OCI-LY1 (cell line): ENCODE results near the gene SEMA5A.

ENCODE experiments used
- H2AFZ ChIP-seq: fragments of 200-600 bp; sonication (generic), shearing (Covaris generic); 2 replicates; pipeline ENCODE4 v1.6.0; 2014; ENCODE audit warnings: antibody characterized with exemption, mild to moderate bottlenecking, low read length
- H3F3A ChIP-seq: fragments of 200-600 bp; sonication (generic), shearing (Covaris generic); 2 replicates; pipeline ENCODE4 v1.6.0; 2014; ENCODE audit warnings: mild to moderate bottlenecking, antibody characterized with exemption, low read length, moderate library complexity; ENCODE audit not compliant: insufficient read depth
- H3K27ac ChIP-seq: fragments of 200-600 bp; sonication (generic); 2 replicates; pipeline ENCODE4 v1.5.1; 2014; ENCODE audit warnings: low read length, mixed run types, mild to moderate bottlenecking, low read depth; ENCODE audit not compliant: poor library complexity, severe bottlenecking
- H3K27me3 ChIP-seq: fragments of 200-600 bp; sonication (generic); 2 replicates; pipeline ENCODE4 v1.6.0; 2014; ENCODE audit warnings: antibody characterized with exemption, mild to moderate bottlenecking, low read length, moderate library complexity; ENCODE audit not compliant: insufficient read depth
- H3K36me3 ChIP-seq: fragments of 200-600 bp; sonication (generic); 2 replicates; pipeline ENCODE4 v1.6.1; 2014; ENCODE audit warnings: mild to moderate bottlenecking, antibody characterized with exemption, low read length, moderate library complexity, mixed read lengths; ENCODE audit not compliant: insufficient read depth
- H3K4me1 ChIP-seq: fragments of 200-600 bp; sonication (generic); 2 replicates; pipeline ENCODE4 v1.5.1; 2014; ENCODE audit warnings: mild to moderate bottlenecking, low read length, moderate library complexity; ENCODE audit not compliant: insufficient read depth, severe bottlenecking
- H3K4me2 ChIP-seq: fragments of 200-600 bp; sonication (generic), shearing (Covaris generic); 2 replicates; pipeline ENCODE4 v1.6.1; 2014; ENCODE audit warnings: low read length
- H3K4me3 ChIP-seq: fragments of 200-600 bp; sonication (generic); 2 replicates; pipeline ENCODE4 v1.5.1; 2014; ENCODE audit warnings: low read length, low read depth, mild to moderate bottlenecking, mixed read lengths; ENCODE audit not compliant: poor library complexity, severe bottlenecking
- H3K79me2 ChIP-seq: fragments of 200-600 bp; shearing (Covaris generic); 2 replicates; pipeline ENCODE4 v1.6.1; 2016; ENCODE audit warnings: mixed run types, low read length, mixed read lengths; ENCODE audit not compliant: insufficient read depth
- H3K9ac ChIP-seq: fragments of 200-600 bp; sonication (generic), shearing (Covaris generic); 2 replicates; pipeline ENCODE4 v1.6.1; 2014; ENCODE audit warnings: mild to moderate bottlenecking, low read length, mixed read lengths
- H3K9me2 ChIP-seq: fragments of 200-600 bp; sonication (generic), shearing (Covaris generic); 2 replicates; pipeline ENCODE4 v1.6.1; 2014; ENCODE audit warnings: low read depth, mild to moderate bottlenecking, low read length, mixed read lengths
- H3K9me3 ChIP-seq: fragments of 200-600 bp; shearing (Covaris generic); 2 replicates; pipeline ENCODE4 v1.6.1; 2014; ENCODE audit warnings: low read length, mixed read lengths
- H4K20me1 ChIP-seq: fragments of 200-600 bp; sonication (generic), shearing (Covaris generic); 2 replicates; pipeline ENCODE4 v1.6.0; 2016; ENCODE audit warnings: mild to moderate bottlenecking, low read length; ENCODE audit not compliant: insufficient read depth
- EZH2 ChIP-seq: fragments of 200-600 bp; sonication (generic), shearing (Covaris generic); IDR thresholded peaks from 2 replicates; pipeline ENCODE4 v1.8.0; 2017; ENCODE audit warnings: borderline replicate concordance, mixed run types, mild to moderate bottlenecking, antibody characterized with exemption, low read length, moderate library complexity, mixed read lengths
- TF ChIP-seq, protein P1 (sequence below): fragments of 200-600 bp; sonication (generic), shearing (Covaris generic); IDR thresholded peaks from 2 replicates; pipeline ENCODE4 v1.5.1; 2017; ENCODE audit warnings: mild to moderate bottlenecking, antibody characterized with exemption, low read length, moderate library complexity, mixed read lengths

SEMA5A gene

DNA sequence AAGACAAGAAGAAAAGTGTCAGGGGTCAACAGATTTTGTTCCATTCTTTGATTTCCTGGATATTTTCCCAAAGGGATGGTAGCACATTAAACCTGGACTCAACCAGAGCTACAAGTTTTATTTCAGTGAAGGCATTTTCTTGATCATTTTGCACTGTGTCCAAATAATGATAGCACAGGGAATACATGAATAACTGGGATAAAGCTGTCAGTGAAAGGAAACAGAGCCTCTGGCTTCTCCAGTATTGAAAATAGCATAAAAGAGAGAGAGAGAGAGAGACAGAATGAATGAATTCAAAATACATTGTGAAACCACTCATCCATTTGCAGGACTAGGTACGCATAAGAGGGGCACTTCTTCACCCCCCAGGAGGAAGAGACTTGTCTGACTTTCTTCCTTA, 43.0 kb downstream of the SEMA5A start:
- Histone ChIP-seq H3F3A (no peaks in the 10 kb centered on the region), H2AFZ (no peak overlapping the region), H3K27me3 (no peaks in the 10 kb centered on the region), H3K4me2 (no peak overlapping the region), H3K9ac (no peak overlapping the region), H3K36me3 (no peaks in the 10 kb centered on the region), H3K4me1 (no peaks in the 10 kb centered on the region), H4K20me1 (no peaks in the 10 kb centered on the region), H3K9me3 (no peaks in the 10 kb centered on the region), H3K9me2 (no peaks in the 10 kb centered on the region), H3K79me2 (no peaks in the 10 kb centered on the region), H3K4me3 (no peak overlapping the region), H3K27ac (no peak overlapping the region)
- no peak for TF ChIP-seq EZH2

- Histone ChIP-seq H3K4me3 (no peak overlapping the region), H3K9me3 (no peaks in the 10 kb centered on the region), H3K9me2 (no peaks in the 10 kb centered on the region), H4K20me1 (no peaks in the 10 kb centered on the region), H3K27ac (no peak overlapping the region), H3K4me1 (no peaks in the 10 kb centered on the region), H3K27me3 (no peaks in the 10 kb centered on the region), H3K79me2 (no peaks in the 10 kb centered on the region), H3K4me2 (no peak overlapping the region), H2AFZ (no peak overlapping the region), H3K9ac (no peak overlapping the region), H3F3A (no peaks in the 10 kb centered on the region), H3K36me3 (no peaks in the 10 kb centered on the region)
- TF ChIP-seq EZH2: no peak
- TF ChIP-seq, protein P1, sequence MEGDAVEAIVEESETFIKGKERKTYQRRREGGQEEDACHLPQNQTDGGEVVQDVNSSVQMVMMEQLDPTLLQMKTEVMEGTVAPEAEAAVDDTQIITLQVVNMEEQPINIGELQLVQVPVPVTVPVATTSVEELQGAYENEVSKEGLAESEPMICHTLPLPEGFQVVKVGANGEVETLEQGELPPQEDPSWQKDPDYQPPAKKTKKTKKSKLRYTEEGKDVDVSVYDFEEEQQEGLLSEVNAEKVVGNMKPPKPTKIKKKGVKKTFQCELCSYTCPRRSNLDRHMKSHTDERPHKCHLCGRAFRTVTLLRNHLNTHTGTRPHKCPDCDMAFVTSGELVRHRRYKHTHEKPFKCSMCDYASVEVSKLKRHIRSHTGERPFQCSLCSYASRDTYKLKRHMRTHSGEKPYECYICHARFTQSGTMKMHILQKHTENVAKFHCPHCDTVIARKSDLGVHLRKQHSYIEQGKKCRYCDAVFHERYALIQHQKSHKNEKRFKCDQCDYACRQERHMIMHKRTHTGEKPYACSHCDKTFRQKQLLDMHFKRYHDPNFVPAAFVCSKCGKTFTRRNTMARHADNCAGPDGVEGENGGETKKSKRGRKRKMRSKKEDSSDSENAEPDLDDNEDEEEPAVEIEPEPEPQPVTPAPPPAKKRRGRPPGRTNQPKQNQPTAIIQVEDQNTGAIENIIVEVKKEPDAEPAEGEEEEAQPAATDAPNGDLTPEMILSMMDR: no peak
Measured at GRCh38 chr5:9502050-9502834, 43.6 kb downstream of the SEMA5A start.

- Histone ChIP-seq H2AFZ (no peak overlapping the region), H3K9me3 (no peaks in the 10 kb centered on the region), H3K9ac (no peak overlapping the region), H3K4me3 (no peak overlapping the region), H3K4me2 (no peak overlapping the region), H3K4me1 (no peaks in the 10 kb centered on the region), H3K27ac (no peak overlapping the region), H3F3A (no peaks in the 10 kb centered on the region), H4K20me1 (no peaks in the 10 kb centered on the region), H3K36me3 (no peaks in the 10 kb centered on the region), H3K79me2 (no peaks in the 10 kb centered on the region), H3K27me3 (no peaks in the 10 kb centered on the region), H3K9me2 (no peaks in the 10 kb centered on the region)
- TF ChIP-seq, protein P1: no peak
- no peak for TF ChIP-seq EZH2
Measured at GRCh38 chr5:9500625-9501024, 45.2 kb downstream of the SEMA5A start.

DNA sequence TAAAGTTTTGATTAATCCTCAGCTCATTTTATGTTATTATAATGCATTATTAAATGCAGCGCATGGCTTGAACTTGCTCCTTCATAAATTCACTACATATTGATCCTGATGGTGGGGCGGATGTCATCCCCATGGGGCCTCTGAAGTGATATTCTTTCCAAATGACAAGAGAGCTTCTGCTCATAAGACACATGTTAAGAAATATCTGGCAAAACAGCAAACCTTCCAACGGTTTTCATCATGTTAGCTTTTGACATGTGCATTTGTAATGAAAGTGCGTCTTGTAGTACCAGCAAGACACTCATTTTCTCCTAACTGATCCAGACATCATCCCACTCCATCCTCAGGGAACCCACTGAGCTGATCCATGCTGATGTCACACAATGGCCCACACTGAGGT, 45.7 kb downstream of the SEMA5A start:
- Histone ChIP-seq H3K4me1 (no peaks in the 10 kb centered on the region), H3K27ac (no peak overlapping the region), H3K4me2 (no peak overlapping the region), H3K27me3 (no peaks in the 10 kb centered on the region), H3K36me3 (no peaks in the 10 kb centered on the region), H4K20me1 (no peaks in the 10 kb centered on the region), H3F3A (no peaks in the 10 kb centered on the region), H3K4me3 (no peak overlapping the region), H3K9me3 (no peaks in the 10 kb centered on the region), H3K9ac (no peak overlapping the region), H3K9me2 (no peaks in the 10 kb centered on the region), H2AFZ (no peak overlapping the region), H3K79me2 (no peaks in the 10 kb centered on the region)
- no peak for TF ChIP-seq EZH2
- TF ChIP-seq, protein P1: no peak
